GM23338 (cell line): ENCODE results near the gene SHB.

Experiments used
- CREB1 ChIP-seq: fragments of 250-450 bp; sonication (Bioruptor Pico); IDR thresholded peaks from 2 replicates; pipeline ENCODE4 v1.5.0; 2020; ENCODE audit warnings: low read depth, mild to moderate bottlenecking, moderate library complexity
- EZH2 ChIP-seq: fragments of 200-600 bp; sonication (generic); IDR thresholded peaks from one replicate; pipeline ENCODE4 v1.8.0; 2017; ENCODE audit warnings: antibody characterized with exemption, mild to moderate bottlenecking, low read depth; ENCODE audit not compliant: unreplicated experiment
- EZH2phosphoT487 ChIP-seq: fragments of 200-600 bp; sonication (generic); IDR thresholded peaks from one replicate; pipeline ENCODE4 v1.8.1; 2018; ENCODE audit warnings: antibody characterized with exemption; ENCODE audit not compliant: unreplicated experiment
- JUNB ChIP-seq: IDR thresholded peaks from one replicate; pipeline ENCODE4 v1.6.1; 2016; ENCODE audit warnings: antibody characterized with exemption; ENCODE audit not compliant: unreplicated experiment
- POLR2AphosphoS5 ChIP-seq: IDR thresholded peaks from 2 replicates; pipeline ENCODE4 v1.6.1; 2016; ENCODE audit warnings: antibody characterized with exemption, low read depth
- TF ChIP-seq, protein P1 (sequence below), 2 experiments: fragments of 200-600 bp in 1 of 2; sonication (generic) in 1 of 2; conservative IDR thresholded peaks; 2 replicates each; pipeline versions ENCODE4 v1.5.1 to v1.6.1; 2016 to 2017; ENCODE audit warnings: antibody characterized with exemption in 2 of 2, low read depth in 2 of 2, mild to moderate bottlenecking in 2 of 2, moderate library complexity in 1 of 2
- TF ChIP-seq, protein P2 (sequence below): IDR thresholded peaks from one replicate; pipeline ENCODE4 v1.6.1; 2018; ENCODE audit warnings: antibody characterized with exemption; ENCODE audit not compliant: unreplicated experiment

- TF ChIP-seq, protein P1, sequence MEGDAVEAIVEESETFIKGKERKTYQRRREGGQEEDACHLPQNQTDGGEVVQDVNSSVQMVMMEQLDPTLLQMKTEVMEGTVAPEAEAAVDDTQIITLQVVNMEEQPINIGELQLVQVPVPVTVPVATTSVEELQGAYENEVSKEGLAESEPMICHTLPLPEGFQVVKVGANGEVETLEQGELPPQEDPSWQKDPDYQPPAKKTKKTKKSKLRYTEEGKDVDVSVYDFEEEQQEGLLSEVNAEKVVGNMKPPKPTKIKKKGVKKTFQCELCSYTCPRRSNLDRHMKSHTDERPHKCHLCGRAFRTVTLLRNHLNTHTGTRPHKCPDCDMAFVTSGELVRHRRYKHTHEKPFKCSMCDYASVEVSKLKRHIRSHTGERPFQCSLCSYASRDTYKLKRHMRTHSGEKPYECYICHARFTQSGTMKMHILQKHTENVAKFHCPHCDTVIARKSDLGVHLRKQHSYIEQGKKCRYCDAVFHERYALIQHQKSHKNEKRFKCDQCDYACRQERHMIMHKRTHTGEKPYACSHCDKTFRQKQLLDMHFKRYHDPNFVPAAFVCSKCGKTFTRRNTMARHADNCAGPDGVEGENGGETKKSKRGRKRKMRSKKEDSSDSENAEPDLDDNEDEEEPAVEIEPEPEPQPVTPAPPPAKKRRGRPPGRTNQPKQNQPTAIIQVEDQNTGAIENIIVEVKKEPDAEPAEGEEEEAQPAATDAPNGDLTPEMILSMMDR (conservative IDR thresholded peaks at IDR 0.05; ENCODE audit: low read depth in 2 of 2), result no peak
- TF ChIP-seq, protein P2, sequence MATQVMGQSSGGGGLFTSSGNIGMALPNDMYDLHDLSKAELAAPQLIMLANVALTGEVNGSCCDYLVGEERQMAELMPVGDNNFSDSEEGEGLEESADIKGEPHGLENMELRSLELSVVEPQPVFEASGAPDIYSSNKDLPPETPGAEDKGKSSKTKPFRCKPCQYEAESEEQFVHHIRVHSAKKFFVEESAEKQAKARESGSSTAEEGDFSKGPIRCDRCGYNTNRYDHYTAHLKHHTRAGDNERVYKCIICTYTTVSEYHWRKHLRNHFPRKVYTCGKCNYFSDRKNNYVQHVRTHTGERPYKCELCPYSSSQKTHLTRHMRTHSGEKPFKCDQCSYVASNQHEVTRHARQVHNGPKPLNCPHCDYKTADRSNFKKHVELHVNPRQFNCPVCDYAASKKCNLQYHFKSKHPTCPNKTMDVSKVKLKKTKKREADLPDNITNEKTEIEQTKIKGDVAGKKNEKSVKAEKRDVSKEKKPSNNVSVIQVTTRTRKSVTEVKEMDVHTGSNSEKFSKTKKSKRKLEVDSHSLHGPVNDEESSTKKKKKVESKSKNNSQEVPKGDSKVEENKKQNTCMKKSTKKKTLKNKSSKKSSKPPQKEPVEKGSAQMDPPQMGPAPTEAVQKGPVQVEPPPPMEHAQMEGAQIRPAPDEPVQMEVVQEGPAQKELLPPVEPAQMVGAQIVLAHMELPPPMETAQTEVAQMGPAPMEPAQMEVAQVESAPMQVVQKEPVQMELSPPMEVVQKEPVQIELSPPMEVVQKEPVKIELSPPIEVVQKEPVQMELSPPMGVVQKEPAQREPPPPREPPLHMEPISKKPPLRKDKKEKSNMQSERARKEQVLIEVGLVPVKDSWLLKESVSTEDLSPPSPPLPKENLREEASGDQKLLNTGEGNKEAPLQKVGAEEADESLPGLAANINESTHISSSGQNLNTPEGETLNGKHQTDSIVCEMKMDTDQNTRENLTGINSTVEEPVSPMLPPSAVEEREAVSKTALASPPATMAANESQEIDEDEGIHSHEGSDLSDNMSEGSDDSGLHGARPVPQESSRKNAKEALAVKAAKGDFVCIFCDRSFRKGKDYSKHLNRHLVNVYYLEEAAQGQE, result no peak
- TF ChIP-seq POLR2AphosphoS5 (no peak), EZH2phosphoT487 (no peak), CREB1 (no peak), EZH2 (no peak), JUNB (no peak)
These were observed 35.1 kb downstream of the SHB start for GRCh38 chr9:38033941-38034340.
